ENCODE results near the gene MPIG6B. TPM values are rescaled to one million over a fixed set of nuclear protein-coding genes. Genes with fewer than 3 reads are reported as not detected.

MPIG6B gene, protein sequence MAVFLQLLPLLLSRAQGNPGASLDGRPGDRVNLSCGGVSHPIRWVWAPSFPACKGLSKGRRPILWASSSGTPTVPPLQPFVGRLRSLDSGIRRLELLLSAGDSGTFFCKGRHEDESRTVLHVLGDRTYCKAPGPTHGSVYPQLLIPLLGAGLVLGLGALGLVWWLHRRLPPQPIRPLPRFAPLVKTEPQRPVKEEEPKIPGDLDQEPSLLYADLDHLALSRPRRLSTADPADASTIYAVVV
- not detected in 2 replicates for total RNA-seq

DNA sequence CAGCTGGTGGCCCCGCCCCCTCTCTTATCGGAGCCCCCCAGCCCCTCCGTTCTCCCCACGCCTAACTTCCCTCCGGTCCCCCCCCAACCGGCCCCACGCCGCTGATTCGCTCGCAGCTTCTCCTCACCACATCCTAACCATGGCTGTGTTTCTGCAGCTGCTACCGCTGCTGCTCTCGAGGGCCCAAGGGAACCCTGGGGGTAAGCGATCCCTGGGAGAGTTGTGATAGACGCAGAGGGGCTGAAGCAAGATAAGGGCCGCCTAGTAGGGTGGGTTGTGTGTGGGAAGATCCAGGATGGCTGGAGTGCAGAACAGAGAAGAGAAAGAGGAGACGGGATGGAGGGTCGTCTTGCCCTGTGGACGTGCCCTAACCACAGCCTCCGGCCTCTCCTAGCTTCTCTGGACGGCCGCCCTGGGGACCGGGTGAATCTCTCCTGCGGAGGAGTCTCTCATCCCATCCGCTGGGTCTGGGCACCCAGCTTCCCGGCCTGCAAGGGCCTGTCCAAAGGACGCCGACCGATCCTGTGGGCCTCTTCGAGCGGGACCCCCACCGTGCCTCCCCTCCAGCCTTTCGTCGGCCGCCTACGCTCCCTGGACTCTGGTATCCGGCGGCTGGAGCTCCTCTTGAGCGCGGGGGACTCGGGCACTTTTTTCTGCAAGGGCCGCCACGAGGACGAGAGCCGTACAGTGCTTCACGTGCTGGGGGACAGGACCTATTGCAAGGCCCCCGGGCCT lies at the start of gene MPIG6B:
MPIG6B (plus strand) TSS at position 129 of the 735 bp plus-strand sequence; CDS start at position 140, 11 bp downstream.

DNA sequence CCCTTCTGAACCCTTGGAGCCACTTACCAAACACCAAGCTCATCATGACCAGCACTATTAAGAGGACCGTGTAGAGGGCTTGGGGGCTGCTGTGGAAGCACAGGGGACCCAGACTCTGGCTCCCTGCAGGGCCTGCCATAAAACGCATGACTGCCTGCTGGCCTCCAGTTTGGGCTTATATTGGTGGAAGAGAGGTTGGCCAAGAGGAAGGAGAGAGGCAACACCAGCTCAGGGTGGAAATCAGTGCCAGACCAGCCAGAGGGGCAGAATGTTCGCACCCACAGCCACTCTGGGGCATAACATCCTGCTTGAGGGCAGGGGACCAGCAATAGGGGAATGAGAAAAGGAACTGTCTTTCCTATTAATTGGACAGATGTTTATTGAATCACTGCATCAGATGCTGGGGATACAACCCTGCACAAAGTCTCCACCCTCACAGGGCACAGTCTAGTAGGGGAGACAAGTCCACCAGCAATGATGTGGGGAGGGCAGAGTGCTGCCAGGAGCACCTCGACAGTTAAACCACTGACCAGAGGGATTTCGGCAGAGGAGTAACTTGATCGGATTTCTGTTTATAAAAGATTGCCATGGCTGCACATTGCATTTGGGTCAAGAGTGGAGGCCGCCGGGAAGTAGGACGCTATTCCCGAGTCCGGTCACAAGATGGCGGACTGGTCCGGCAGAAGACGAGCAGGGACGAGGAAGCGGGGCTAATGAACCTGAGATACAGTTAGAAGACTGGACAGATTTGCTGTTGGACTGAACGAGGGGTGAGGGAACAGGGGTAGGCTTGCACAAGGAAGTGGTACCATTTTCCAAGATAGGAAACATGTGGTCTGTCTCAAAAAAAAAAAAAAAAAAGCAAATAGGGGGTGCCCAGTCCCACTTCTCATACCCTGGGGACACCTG lies 42.7 kb upstream of the MPIG6B start, which contains the start of gene LY6G5C:
LY6G5C (minus strand) TSS at position 842 of the 909 bp plus-strand sequence; CDS start at position 148, 694 bp downstream.

DNA sequence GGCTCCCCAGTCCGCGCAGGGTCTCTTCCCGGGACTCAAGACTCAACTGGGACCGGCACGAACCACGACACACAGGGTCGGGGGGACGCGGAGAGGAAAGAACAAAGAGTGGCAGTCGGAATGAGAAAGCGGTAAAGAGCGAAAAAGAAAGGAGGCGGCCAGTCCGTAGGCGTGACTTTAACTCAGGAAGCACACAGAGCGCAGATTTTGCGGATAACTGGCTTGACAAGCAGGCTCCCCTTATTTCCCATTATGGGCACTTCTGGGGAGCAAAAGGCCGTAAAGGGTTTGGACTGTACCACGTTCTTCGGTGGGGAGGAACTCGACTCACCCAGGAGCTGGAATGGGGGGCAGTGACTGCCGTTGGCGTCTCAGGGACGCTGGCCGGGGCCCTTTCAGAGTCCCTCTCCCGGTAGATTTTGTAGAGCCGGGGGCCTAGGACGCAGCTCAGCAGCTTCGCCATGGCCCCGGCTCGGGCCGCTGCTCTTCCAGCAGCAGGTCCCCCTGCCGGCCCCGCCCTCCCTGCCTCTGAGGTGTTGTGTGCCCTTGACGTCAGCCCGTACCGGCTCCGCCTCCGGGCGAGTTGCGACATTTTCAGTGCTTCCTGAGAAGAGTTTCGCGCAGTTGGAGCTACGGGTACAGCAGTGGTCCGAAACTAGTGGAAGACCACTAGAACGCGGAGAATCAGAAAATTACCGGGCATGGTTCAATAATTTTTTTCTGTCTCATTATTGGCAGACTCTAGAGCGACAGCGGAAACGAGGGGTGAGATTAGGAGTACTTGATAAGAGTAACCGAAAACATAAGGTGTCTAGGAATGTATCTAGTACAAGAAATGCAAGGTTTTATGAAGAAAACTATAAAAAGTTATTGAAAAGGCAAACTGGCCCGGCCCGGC lies 20.1 kb upstream of the MPIG6B start, which contains the start of gene ABHD16A:
ABHD16A (minus strand) TSS at position 506 of the 898 bp plus-strand sequence; CDS start at position 463, 43 bp downstream.

DNA sequence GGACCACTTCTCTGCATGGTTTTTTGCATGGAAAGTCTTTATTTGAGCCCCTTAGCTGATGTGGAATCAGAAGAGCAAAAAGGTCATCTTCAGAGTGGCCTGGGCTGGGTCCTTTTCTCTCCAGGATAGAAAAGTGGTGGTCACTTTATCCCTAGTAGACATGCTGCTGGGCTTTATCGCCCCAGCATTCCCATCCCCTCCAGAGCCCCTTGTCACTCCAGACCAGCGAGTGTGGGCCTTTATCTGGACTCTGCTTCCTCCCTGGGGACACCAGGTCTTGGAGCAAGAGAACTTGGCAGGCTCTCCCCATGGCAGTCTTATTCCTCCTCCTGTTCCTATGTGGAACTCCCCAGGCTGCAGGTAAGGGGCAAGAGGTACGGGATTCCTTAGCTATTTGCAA lies 16.6 kb upstream of the MPIG6B start, which contains the start of gene LY6G6F:
LY6G6F (plus strand) TSS at position 268 of the 400 bp plus-strand sequence; CDS start at position 309, 41 bp downstream.

DNA sequence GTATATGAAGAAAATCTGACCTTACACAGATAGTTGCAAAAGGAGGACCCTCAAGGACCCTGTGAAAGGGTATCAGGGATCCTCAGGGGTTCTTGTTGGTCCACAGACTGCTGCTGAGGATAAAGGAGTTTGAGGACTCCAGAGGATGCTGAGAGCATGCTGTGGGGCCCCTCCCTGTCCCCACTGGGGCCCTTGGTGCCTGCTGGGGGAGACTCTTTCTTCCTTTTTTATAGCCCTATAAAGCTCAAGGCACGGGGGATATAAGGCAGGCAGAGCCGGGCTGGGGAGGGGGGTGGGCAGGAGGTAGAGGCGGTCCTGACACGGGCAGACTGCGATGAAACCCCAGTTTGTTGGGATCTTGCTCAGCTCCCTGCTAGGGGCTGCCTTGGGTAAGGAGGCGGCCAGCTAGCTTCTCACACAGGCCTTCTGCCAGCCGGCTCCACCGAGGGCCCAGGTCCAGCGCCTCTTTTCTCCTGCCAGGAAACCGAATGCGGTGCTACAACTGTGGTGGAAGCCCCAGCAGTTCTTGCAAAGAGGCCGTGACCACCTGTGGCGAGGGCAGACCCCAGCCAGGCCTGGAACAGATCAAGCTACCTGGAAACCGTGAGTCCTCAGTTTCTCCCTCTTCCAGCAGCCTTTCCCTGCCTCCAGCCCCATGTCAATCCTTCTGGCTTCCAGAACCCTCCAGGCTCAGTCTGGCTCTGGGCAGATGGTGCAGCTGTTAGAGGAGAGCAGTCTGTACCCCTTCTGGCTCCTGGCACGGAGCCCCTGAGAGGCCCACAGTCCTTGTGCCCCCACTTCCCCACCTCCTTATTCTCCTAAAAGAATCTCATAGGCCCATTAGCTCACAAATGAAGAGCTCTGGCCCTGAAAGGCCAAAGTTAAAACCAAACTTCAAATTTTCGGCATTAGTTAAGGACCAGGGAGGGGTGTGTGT lies 7.9 kb upstream of the MPIG6B start, which contains the start of gene LY6G6D:
LY6G6D (plus strand) TSS at position 327 of the 937 bp plus-strand sequence; CDS start at position 335, 8 bp downstream.

DNA sequence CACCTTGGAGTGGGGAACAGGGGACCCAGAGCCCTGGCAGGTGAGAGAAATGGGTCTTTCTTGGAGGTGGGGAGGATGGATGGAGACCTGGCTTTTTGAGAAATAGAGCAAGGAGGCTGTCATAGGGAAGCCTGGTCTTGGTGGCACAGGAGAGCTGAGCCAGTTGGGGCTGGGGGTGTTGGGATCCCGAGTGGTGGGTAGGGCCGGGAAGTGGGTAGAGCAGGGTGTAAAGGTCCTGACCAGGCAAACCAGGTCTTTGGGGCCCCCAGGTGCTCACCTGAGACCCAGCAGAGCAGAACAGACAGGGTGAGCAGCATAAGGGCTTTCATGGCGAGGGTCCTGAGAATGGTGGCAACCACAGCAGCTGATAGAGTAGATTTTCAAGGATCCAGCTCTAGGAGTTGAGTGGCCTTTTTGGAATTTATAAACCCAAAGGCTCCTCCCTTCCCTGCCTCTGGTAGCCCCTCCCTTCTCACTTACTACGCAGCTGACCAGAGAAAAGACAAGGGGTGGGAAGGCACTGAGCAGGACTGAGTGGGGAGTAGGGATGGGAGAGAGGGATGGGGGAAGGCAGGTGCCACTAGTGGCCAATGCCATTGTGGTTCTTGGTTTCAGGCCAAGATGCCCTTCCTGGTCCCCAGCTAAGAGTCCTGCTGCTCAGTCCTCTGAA lies 1.7 kb upstream of the MPIG6B start, which contains the start of gene LY6G6C:
LY6G6C (minus strand) TSS at position 396 of the 670 bp plus-strand sequence; CDS start at position 329, 67 bp downstream.

DNA sequence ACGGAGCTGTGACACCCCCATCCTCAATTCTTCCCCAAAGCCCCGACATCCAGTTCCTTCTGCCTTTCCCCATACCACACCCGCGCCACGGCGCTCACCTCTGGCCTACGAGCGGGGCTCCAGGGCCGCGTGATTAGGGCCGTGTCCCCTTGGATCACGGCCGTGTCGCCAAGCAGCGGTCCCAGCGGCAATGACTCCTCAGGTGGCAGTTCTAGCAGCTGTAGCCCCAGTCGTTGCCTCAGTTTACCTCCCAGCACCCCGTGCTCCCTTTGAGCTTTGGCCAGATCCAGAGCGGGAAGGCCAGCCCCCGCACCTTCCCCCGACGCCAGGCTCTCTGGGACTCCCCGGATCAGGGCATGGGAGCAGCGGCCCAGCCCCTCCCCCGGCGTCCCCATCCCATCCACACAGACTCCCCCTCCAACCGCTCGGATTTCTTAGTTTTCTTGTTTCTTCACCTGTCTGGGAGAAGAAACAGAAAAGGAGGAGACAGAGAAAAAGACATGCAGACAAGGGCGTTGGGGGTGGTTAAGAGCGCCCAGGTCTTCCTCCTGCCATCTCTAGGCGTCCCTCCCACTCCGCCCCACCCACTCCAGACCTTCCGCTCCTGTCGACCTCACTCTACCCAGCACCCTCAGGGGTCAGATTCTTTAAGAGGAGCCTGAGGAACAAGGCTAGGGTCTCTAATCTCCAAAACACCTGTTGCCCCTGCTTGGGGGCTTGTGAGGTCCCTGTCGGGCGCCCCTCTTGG lies 5.8 kb downstream of the MPIG6B start, which contains the start of gene DDAH2:
DDAH2 (minus strand) TSS at position 533 of the 748 bp plus-strand sequence; CDS start at position 395, 138 bp downstream.

DNA sequence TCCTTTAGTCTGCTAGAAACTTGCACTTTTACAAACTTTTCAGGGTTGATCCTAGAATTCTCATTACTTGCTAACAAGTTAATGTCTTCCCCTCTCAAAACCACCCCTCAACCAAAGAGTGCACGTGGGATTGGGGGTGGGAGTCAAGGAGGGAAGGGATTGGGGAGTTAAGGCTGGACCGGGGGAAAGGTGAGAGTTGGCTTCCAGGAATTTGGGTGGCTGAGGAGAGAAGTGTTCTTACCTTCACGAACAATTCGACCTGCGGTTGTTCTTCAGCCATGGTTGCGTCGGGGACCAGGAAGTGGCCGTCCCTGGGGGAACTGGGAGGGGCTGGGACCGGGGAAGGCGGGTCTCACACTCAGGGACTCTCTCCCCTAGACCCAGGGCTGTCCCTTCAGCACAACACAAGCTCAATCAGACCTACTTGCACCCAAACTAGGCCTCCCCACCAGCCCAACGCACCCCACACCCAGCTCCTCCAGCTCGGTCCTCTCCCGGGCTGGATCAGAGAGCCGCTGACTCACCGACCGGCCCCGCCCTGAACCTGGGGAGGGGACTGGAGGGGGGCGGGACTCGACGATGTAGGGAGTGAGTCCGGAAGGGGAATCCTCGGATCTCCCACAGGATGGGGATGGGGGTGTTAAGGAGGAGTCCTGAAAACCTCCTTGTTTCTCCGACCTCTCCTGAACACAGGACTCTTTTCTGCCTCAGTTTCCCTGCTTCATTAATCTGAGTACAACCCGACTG lies 13.0 kb downstream of the MPIG6B start, which contains the start of gene CLIC1:
CLIC1 (minus strand) TSS at position 510 of the 747 bp plus-strand sequence; CDS start at position 280, 230 bp downstream.

DNA sequence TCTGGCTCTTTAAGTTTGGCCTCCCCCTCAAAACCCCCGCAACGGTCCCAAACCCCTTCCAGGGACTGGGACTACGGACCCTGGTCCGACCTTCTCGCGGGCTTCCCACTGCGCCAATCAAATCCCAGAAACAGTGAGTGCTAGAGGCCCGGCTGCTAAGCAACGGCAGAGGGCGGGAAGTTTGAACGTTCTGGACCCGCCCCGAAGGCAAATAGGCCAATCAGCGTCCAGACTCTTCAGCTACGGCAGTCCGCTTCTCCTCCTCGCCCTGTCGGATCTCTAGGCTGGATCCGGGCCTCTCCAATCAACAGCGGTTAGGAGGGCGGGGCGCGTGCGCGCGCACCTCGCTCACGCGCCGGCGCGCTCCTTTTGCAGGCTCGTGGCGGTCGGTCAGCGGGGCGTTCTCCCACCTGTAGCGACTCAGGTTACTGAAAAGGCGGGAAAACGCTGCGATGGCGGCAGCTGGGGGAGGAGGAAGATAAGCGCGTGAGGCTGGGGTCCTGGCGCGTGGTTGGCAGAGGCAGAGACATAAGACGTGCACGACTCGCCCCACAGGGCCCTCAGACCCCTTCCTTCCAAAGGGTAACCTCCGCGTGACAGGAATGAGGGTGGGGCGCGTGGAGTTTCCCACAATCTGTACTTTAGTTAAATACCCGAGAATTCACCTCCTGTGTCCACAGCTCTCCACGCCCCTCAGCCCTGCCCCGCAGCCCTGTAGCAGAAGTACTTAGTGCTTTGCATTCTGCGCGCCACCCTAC lies 16.6 kb downstream of the MPIG6B start, which contains the start of gene MSH5:
MSH5 (plus strand) TSS at position 367 of the 758 bp plus-strand sequence. CDS start 462 bp downstream, outside the sequence.

DNA sequence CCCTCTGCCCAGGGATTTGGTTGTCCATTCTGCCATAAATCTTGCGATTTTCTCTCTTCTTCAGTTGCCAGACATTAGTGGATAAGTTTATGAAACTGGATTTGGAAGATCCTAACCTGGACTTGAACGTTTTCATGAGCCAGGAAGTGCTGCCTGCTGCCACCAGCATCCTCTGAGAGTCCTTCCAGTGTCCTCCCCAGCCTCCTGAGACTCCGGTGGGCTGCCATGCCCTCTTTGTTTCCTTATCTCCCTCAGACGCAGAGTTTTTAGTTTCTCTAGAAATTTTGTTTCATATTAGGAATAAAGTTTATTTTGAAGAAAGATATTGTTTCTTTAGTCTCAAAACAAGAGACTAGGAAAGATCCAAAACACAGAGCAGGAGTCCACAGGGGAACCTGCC lies 39.2 kb downstream of the MPIG6B start, which contains the start of gene SAPCD1:
SAPCD1 (plus strand) TSS at position 301 of the 400 bp plus-strand sequence. CDS start 399 bp downstream, outside the sequence.

Other genes starting within 250 kb of the MPIG6B start
- gene MICB, start 225.2 kb upstream of the MPIG6B start, total RNA-seq = 7.5 and 28.2 TPM in 2 replicates
- not detected in 2 replicates for gene MCCD1, start 194.4 kb upstream of the MPIG6B start, total RNA-seq
- 416 and 449 TPM in 2 replicates for gene DDX39B, start 181.4 kb upstream of the MPIG6B start, total RNA-seq
- gene ATP6V1G2, start 176.8 kb upstream of the MPIG6B start, total RNA-seq = 0.63 and 0.98 TPM in 2 replicates
- gene NFKBIL1, start 175.8 kb upstream of the MPIG6B start, total RNA-seq = 15.2 and 45.0 TPM in 2 replicates
- gene LTA, start 151.1 kb upstream of the MPIG6B start, total RNA-seq = not detected in 2 replicates
- gene TNF, start 147.8 kb upstream of the MPIG6B start, total RNA-seq = 1.3 and 5.7 TPM in 2 replicates
- gene LTB, start 140.9 kb upstream of the MPIG6B start, total RNA-seq = 1.3 and 2.0 TPM in 2 replicates
- gene LST1, start 137.1 kb upstream of the MPIG6B start, total RNA-seq = not detected in 2 replicates
- not detected in 2 replicates for gene NCR3, start 130.4 kb upstream of the MPIG6B start, total RNA-seq
- not detected in 2 replicates for gene AIF1, start 108.1 kb upstream of the MPIG6B start, total RNA-seq
- 145 and 181 TPM in 2 replicates for gene PRRC2A, start 102.7 kb upstream of the MPIG6B start, total RNA-seq
- gene BAG6, start 70.7 kb upstream of the MPIG6B start, total RNA-seq = 343 and 397 TPM in 2 replicates
- 2.8 and 5.2 TPM in 2 replicates for gene APOM, start 67.5 kb upstream of the MPIG6B start, total RNA-seq
- gene C6orf47, start 62.6 kb upstream of the MPIG6B start, total RNA-seq = 13.0 and 16.7 TPM in 2 replicates
- gene GPANK1, start 58.4 kb upstream of the MPIG6B start, total RNA-seq = 10.1 and 12.8 TPM in 2 replicates
- 302 and 333 TPM in 2 replicates for gene CSNK2B, start 57.3 kb upstream of the MPIG6B start, total RNA-seq
- 1.3 and 2.3 TPM in 2 replicates for gene LY6G5B, start 53.4 kb upstream of the MPIG6B start, total RNA-seq
- gene LY6G5C, start 42.3 kb upstream of the MPIG6B start, total RNA-seq = 0.65 TPM in 1 of 2 replicates, not detected in the other
- 31.6 and 46.3 TPM in 2 replicates for gene ABHD16A, start 20.0 kb upstream of the MPIG6B start, total RNA-seq
- gene LY6G6F, start 16.5 kb upstream of the MPIG6B start, total RNA-seq = not detected in 2 replicates
- gene LY6G6D, start 8.0 kb upstream of the MPIG6B start, total RNA-seq = not detected in 2 replicates
- not detected in 2 replicates for gene LY6G6C, start 1.6 kb upstream of the MPIG6B start, total RNA-seq
- 38.1 and 92.2 TPM in 2 replicates for gene DDAH2, start 5.9 kb downstream of the MPIG6B start, total RNA-seq
- 577 and 1,120 TPM in 2 replicates for gene CLIC1, start 13.2 kb downstream of the MPIG6B start, total RNA-seq
- gene MSH5, start 16.6 kb downstream of the MPIG6B start, total RNA-seq = 9.3 and 17.6 TPM in 2 replicates
- 1.0 and 5.7 TPM in 2 replicates for gene SAPCD1, start 39.3 kb downstream of the MPIG6B start, total RNA-seq
- gene VWA7, start 54.0 kb downstream of the MPIG6B start, total RNA-seq = 0.81 and 9.8 TPM in 2 replicates
- 85.2 and 165 TPM in 2 replicates for gene VARS1, start 72.4 kb downstream of the MPIG6B start, total RNA-seq
- gene LSM2, start 83.6 kb downstream of the MPIG6B start, total RNA-seq = 71.0 and 128 TPM in 2 replicates
- 0.16 and 0.76 TPM in 2 replicates for gene HSPA1L, start 91.9 kb downstream of the MPIG6B start, total RNA-seq
- 55.9 and 60.6 TPM in 2 replicates for gene HSPA1A, start 92.2 kb downstream of the MPIG6B start, total RNA-seq
- 78.6 and 83.3 TPM in 2 replicates for gene HSPA1B, start 104.4 kb downstream of the MPIG6B start, total RNA-seq
- 62.1 and 191 TPM in 2 replicates for gene NEU1, start 139.4 kb downstream of the MPIG6B start, total RNA-seq
- 1.9 TPM in 1 of 2 replicates, not detected in the other for gene SLC44A4, start 155.6 kb downstream of the MPIG6B start, total RNA-seq
- 50.0 and 68.5 TPM in 2 replicates for gene EHMT2, start 174.3 kb downstream of the MPIG6B start, total RNA-seq
- 2.4 and 6.2 TPM in 2 replicates for gene ZBTB12, start 178.7 kb downstream of the MPIG6B start, total RNA-seq
- 0.49 and 2.5 TPM in 2 replicates for gene C2, start 204.3 kb downstream of the MPIG6B start, total RNA-seq
- gene CFB, start 222.7 kb downstream of the MPIG6B start, total RNA-seq = 0.33 and 3.7 TPM in 2 replicates
- 108 and 116 TPM in 2 replicates for gene NELFE, start 235.6 kb downstream of the MPIG6B start, total RNA-seq
- gene SKIC2, start 235.8 kb downstream of the MPIG6B start, total RNA-seq = 42.3 and 43.2 TPM in 2 replicates
- gene DXO, start 248.8 kb downstream of the MPIG6B start, total RNA-seq = 21.5 and 27.3 TPM in 2 replicates

All from mesangial cell (primary cell).